Dendritic cell treated with granulocyte-macrophage colony-stimulating factor and Interleukin-4, amounts not matched to agents 40 ng/mL and 50 ng/mL, for 4 days (primary cell): ENCODE results near the gene CAB39L.

Experiments used
- H3K27ac Mint-ChIP-seq: one replicate; pipeline ENCODE4 v1.8.0; 2022; ENCODE audit warnings: mild to moderate bottlenecking, mixed read lengths
- H3K27me3 Mint-ChIP-seq: one replicate; pipeline ENCODE4 v1.8.0; 2022; ENCODE audit warnings: mild to moderate bottlenecking, mixed read lengths
- H3K36me3 Mint-ChIP-seq: one replicate; pipeline ENCODE4 v1.8.0; 2022; ENCODE audit warnings: low read depth, mixed read lengths
- H3K4me1 Mint-ChIP-seq: one replicate; pipeline ENCODE4 v1.8.0; 2022; ENCODE audit warnings: low read depth, mixed read lengths
- H3K4me3 Mint-ChIP-seq: one replicate; pipeline ENCODE4 v1.8.0; 2022; ENCODE audit warnings: mild to moderate bottlenecking, moderate library complexity, mixed read lengths
- H3K9me3 Mint-ChIP-seq: one replicate; pipeline ENCODE4 v1.8.0; 2022; ENCODE audit warnings: mixed read lengths
- intact Hi-C: fragments of 100-400 bp; cut with micrococcal nuclease; formaldehyde crosslinking; loops from one replicate; pipeline ENCODE4 v1.15.0; 2022

CAB39L gene

DNA sequence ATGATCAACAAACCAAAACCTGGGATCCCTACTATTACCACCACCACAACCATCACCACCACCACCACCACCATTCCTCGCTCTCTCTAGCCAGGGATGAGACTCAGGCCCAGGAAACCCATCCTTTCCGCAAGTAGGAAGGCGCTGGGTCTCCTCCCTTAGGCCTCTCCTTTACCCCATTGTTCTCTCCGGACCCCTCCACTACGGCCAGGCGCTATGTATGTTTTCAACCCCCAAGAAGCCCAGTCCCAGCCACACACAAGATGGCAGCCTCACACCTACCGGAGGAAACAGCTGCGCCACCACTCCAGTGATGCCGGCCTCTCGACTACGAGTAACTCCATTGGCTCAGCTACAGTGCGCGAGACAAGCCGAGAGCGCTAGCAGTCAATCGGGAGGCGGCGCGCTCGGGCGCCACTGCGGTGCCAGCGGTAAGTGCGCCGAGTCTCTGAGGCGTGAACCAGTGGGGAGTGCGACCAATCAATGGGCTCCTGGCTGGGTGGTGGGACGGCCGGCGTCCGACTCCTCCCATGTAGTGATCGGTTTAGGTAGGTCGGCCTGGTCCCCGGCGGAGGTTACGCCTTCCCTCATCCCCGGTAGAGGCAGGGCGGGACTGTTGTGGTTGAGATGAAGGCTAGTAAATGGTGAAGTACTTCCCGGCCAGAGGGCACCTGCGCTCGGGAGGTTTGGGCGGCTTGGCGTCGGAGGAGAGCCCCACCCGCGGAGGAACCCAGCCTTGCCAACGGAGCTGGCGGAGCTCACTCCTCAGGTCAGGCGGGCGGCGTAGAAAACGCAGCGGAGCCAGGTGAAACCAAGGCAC, at the start of gene CAB39L, which contains the start of gene SETDB2:
Gene CAB39L, minus strand, starts transcription at position 361 of the 820 bp plus-strand sequence. CDS start 61,154 bp downstream, outside the sequence.
Gene SETDB2, plus strand, starts transcription at position 571 of the 820 bp plus-strand sequence. CDS start 7,620 bp downstream, outside the sequence.
- peaks cover 26% of the 10 kb centered on the region for H3K4me1 Mint-ChIP-seq
- peak within 1 kb of the TSS; percentile 94 for H3K27ac Mint-ChIP-seq
- intact Hi-C loops, result loop anchor here (2.0 kb wide), 1 partner anchor 51 kb away; the partner anchor contains the start of gene PHF11
- H3K9me3 Mint-ChIP-seq, result no peaks in the 10 kb centered on the region
- H3K36me3 Mint-ChIP-seq, result peaks cover 30% of the 10 kb centered on the region
- peak within 1 kb of the TSS; percentile 91 for H3K4me3 Mint-ChIP-seq
- H3K27me3 Mint-ChIP-seq, result no peaks in the 10 kb centered on the region

DNA sequence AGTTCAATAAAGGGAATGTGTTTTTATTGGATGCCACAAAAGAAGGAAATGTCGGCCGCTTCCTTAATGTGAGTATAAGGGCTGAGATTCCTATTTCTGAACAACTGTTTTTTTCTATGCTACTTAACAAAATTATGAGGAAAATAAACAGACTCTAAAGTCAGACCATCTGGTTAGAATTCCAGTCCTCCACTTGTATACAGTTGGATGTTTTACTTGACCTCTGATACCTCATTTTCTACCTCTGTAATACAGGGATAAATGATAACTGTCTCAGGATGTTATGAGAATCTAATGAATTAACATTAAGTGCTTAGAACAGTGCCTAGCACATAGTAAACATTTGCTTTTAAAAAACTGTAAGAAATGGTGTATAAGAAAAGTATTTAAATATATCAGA, 44.7 kb upstream of the CAB39L start:
- Mint-ChIP-seq H3K27ac (no peak overlapping the region), H3K9me3 (no peaks in the 10 kb centered on the region), H3K4me3 (no peak overlapping the region), H3K36me3 (peaks cover 83% of the 10 kb centered on the region), H3K4me1 (no peaks in the 10 kb centered on the region), H3K27me3 (no peaks in the 10 kb centered on the region)
- intact Hi-C loops, result no loop called here

DNA sequence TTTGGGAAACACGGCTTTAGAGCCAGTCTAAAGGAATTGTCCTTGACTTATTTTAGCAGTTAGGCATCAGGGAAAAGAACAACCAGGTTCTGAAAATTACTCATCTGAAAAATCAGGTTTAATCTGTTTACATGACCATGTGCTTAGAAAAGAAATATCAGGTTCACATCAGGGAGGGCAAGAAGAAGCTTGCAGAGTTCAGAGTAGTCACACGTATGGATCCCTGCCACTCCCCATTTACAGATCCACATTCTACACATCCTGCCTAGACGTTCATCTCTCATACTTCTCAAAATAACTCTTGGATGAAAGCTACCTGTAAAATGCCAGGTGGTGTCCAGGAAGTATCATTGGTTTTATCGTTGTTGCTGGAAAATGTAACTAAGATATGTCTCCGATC, 37.9 kb upstream of the CAB39L start:
- H3K4me1 Mint-ChIP-seq, result no peaks in the 10 kb centered on the region
- H3K36me3 Mint-ChIP-seq, result peaks cover 95% of the 10 kb centered on the region
- no peaks in the 10 kb centered on the region for H3K27me3 Mint-ChIP-seq
- H3K9me3 Mint-ChIP-seq, result no peaks in the 10 kb centered on the region
- no peak overlapping the region for H3K27ac Mint-ChIP-seq
- intact Hi-C loops, result no loop called here
- no peak overlapping the region for H3K4me3 Mint-ChIP-seq

DNA sequence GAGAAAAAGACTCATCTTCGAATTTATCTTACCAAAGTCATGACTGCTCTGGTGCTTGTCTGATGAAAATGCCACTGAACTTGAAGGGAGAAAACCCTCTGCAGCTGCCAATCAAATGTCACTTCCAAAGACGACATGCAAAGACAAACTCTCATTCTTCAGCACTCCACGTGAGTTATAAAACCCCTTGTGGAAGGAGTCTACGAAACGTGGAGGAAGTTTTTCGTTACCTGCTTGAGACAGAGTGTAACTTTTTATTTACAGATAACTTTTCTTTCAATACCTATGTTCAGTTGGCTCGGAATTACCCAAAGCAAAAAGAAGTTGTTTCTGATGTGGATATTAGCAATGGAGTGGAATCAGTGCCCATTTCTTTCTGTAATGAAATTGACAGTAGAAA, 32.7 kb upstream of the CAB39L start:
- Mint-ChIP-seq H3K36me3 (peaks cover 84% of the 10 kb centered on the region), H3K27me3 (no peaks in the 10 kb centered on the region), H3K4me3 (no peak overlapping the region), H3K4me1 (peaks cover 6% of the 10 kb centered on the region), H3K27ac (no peak overlapping the region), H3K9me3 (no peaks in the 10 kb centered on the region)
- intact Hi-C loops, result no loop called here

DNA sequence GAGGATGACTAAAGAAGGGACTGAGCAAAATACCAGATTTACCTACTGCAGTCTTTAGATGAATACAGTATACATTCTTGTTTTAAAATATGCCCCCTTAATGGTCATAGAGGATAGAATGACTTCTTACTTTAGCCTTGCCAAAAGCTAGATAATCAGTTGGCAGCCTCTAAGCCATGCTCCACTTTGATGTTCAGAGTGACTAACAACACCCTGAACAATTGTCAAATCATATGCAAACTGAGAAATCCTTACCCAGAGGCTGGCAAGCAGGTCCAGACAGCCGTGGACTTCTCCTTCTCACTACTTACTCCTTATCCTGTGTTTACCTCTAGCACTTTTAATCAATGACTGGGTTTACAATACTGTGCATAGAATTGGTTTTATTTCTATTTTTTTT, 28.3 kb upstream of the CAB39L start:
- no peaks in the 10 kb centered on the region for H3K9me3 Mint-ChIP-seq
- peaks cover 6% of the 10 kb centered on the region for H3K4me1 Mint-ChIP-seq
- H3K4me3 Mint-ChIP-seq, result no peak overlapping the region
- H3K36me3 Mint-ChIP-seq, result peaks cover 79% of the 10 kb centered on the region
- H3K27ac Mint-ChIP-seq, result no peak overlapping the region
- intact Hi-C loops, result no loop called here
- no peaks in the 10 kb centered on the region for H3K27me3 Mint-ChIP-seq

DNA sequence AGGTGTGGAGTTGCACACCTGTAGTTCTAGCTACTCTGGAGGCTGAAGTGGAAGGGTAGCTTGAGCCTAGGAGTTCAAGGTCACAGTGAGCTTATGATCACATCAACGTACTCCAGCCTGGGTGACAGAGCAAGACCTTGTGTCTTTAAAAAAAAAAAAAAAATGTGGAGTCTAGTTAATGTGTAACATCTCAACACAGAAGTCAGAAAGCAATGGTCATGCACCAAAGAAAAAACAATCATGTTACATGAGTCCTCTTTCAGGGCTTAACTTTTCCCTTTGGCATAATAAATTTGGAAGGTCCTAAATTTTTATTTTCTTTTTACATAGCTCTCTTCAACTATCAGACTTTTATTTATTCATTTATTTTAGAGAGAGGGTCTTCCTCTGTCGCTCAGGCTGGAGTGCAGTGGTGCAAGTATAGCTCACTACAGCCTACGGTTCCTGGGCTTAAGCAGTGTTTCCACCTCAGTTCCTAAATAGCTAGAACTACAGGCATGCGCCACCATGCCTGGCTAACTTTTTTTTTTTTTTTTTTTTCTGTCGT, 22.5 kb upstream of the CAB39L start:
- Mint-ChIP-seq H3K27me3 (no peaks in the 10 kb centered on the region), H3K27ac (no peak overlapping the region), H3K9me3 (peaks cover 19% of the 10 kb centered on the region), H3K4me1 (no peaks in the 10 kb centered on the region), H3K4me3 (no peak overlapping the region), H3K36me3 (peaks cover 93% of the 10 kb centered on the region)
- intact Hi-C loops, result no loop called here

DNA sequence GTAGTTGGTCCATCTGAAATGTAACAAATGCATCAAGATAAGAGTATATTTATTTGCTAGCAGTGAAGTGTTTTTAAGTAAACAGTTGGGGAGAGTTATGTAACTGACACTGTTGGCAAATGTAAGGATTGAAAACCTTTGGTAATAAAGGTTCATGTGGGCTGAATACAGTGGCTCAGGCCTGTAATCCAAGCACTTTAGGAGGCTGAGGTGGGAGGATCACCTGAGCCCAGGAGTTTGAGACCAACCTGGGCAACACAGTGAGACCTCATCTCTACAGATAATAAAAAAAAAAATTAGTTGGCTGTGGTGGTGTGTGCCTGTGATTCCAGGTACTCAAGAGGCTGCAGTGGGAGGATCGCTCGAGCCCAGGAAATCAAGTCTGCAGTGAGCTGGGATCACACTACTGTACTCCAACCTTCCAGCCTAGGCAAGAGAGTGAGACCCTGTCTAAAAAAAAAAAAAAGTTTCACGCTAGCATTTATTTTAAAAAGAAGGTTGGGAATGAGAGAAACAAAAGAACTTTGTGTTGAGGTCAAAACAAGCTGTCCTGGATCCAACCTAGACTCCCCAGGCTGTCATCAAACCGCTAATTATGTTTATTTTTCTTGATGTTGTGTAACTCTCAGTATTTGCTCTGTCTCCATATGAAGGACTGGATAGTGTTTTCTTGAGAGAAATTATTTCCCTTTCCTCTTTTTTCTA, 20.9 kb upstream of the CAB39L start:
- H3K36me3 Mint-ChIP-seq, result peaks cover 91% of the 10 kb centered on the region
- no peaks in the 10 kb centered on the region for H3K27me3 Mint-ChIP-seq
- H3K9me3 Mint-ChIP-seq, result peaks cover 19% of the 10 kb centered on the region

DNA sequence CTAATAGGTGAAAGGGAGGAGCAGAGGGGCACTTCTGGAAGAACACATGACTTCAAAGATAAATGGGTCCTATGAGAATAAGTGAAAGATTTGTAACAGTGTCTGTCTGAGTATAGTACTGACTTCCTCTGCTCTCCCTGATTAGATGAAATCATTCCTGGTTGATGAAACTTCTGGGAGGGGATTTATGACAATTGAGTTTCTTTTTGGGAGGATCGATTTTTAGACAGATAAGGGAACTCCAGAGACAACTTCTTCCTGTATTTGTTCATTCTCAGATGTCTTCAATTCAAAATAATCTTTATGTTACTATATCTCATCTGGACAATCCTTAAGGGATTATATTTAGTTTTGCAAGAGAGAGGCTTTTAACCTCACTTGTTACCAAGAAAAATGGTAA, 20.2 kb upstream of the CAB39L start:
- H3K4me1 Mint-ChIP-seq, result no peaks in the 10 kb centered on the region
- H3K4me3 Mint-ChIP-seq, result no peak overlapping the region
- peaks cover 85% of the 10 kb centered on the region for H3K36me3 Mint-ChIP-seq
- peaks cover 19% of the 10 kb centered on the region for H3K9me3 Mint-ChIP-seq
- H3K27ac Mint-ChIP-seq, result no peak overlapping the region
- no peaks in the 10 kb centered on the region for H3K27me3 Mint-ChIP-seq
- intact Hi-C loops, result no loop called here

More for the DNA sequence above, 20.9 kb upstream of the CAB39L start:
- Mint-ChIP-seq H3K4me1 (no peaks in the 10 kb centered on the region), H3K4me3 (no peak overlapping the region), H3K27ac (no peak overlapping the region)
- intact Hi-C loops, result no loop called here

DNA sequence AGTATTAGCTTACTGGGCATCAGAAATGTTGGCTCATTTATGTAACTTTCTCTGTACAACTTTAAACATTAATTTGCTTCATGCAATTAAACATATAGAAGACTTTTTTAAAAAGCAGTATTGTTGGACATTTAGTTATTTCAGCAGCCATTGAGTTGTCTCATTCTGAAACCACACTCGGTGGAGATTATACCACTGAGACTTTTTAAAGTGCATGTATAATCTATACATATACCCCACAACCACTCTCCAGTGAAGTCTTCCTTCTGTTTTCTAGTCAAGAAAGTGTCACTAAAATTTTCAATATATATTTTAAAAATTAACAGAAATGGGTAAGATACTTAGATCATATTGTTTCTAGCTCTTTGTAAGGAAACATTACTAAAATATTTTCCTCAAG, 15.7 kb upstream of the CAB39L start:
- intact Hi-C loops, result no loop called here
- Mint-ChIP-seq H3K4me3 (no peak overlapping the region), H3K4me1 (no peaks in the 10 kb centered on the region), H3K27me3 (no peaks in the 10 kb centered on the region), H3K9me3 (peaks cover 19% of the 10 kb centered on the region), H3K27ac (no peak overlapping the region), H3K36me3 (peaks cover 59% of the 10 kb centered on the region)

DNA sequence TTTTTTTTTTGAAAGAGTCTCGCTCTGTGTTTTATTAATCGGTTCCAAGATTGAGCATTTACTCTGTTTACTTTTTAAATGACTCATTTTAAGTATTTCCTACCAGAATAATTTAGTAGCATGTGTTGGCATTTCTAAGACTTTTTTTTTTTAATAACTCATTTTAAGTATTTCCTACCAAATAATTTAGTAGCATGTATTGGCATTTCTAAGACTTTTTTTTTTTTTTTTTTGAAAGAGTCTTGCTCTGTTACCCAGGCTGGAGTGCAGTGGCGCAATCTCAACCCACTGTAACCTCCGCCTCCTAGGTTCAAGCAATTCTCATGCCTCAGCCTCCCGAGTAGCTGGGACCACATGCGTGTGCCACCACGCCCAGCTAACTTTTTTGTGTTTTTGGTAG, 13.4 kb upstream of the CAB39L start:
- peaks cover 59% of the 10 kb centered on the region for H3K36me3 Mint-ChIP-seq
- H3K27me3 Mint-ChIP-seq, result no peaks in the 10 kb centered on the region
- no peak overlapping the region for H3K27ac Mint-ChIP-seq
- no peaks in the 10 kb centered on the region for H3K4me1 Mint-ChIP-seq
- H3K4me3 Mint-ChIP-seq, result no peak overlapping the region
- intact Hi-C loops, result no loop called here
- H3K9me3 Mint-ChIP-seq, result peaks cover 4% of the 10 kb centered on the region

DNA sequence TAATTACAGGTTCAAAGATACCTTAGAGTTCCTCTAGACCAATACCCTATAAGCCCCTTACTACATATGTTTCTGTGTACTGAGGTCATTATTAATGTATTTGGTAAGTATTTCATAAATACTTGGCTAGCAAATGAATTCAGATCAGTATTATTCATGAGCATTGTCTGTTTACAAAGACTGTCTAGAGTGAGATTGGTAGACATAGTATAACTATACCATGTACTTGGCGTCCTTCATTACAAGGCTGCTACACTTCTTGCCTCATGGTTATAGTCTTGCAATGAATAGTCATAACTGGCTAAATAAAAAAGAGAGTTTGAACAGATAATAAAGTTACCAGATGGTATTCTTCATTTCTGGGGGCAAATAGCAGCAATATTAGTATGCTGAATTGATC, 12.3 kb upstream of the CAB39L start:
- intact Hi-C loops, result no loop called here
- no peak overlapping the region for H3K27ac Mint-ChIP-seq
- no peak overlapping the region for H3K4me3 Mint-ChIP-seq
- H3K9me3 Mint-ChIP-seq, result no peaks in the 10 kb centered on the region
- no peaks in the 10 kb centered on the region for H3K4me1 Mint-ChIP-seq
- H3K27me3 Mint-ChIP-seq, result no peaks in the 10 kb centered on the region
- peaks cover 53% of the 10 kb centered on the region for H3K36me3 Mint-ChIP-seq

DNA sequence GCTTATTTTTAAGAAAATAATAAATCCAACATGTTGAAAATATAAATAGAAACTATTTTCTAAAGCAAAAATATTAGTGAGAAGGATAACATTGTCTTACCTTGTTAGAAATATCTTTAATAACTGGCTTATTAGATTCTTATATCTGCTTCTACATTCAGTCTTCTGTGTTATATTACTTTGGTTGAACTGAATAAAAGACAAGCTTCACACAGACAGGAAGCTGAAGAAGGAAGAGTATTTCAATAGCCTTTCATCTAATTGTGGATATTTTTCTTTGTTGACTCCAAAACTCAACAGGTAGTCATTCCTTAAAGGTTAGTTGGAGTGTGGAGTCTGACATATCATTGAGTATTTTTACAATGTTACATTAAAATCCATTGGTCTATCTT, 11.1 kb upstream of the CAB39L start:
- intact Hi-C loops, result no loop called here
- H3K36me3 Mint-ChIP-seq, result peaks cover 44% of the 10 kb centered on the region
- no peak overlapping the region for H3K27ac Mint-ChIP-seq
- no peaks in the 10 kb centered on the region for H3K9me3 Mint-ChIP-seq
- H3K4me1 Mint-ChIP-seq, result peaks cover 5% of the 10 kb centered on the region
- H3K4me3 Mint-ChIP-seq, result no peak overlapping the region
- H3K27me3 Mint-ChIP-seq, result no peaks in the 10 kb centered on the region

DNA sequence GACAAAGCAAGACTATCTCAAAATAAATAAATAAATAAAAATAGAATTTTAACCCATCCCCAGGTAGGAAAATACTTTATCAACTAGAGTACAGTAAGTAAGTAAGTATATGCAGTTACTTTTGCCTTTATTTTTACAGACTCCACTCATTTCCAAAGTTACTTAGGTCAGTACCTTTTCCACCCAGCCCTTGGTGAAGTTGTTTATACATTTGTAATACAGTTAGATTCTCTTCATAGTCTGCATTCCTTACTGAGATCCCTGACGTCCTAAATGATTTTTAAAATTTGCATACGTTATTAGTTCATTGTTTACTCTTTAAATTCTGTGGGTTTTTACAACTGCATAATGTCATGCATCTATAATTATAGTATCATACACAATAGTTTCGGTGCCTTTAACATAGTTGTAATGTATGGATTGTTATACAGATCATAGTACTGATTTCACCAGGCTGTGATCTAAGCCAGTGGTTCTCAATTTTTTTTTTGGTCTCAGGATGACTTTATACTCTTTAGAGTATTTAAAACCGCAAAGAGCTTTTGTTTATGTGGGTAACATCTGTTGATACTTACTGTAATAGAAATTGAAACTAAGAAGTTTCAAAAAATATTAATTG, 10.6 kb upstream of the CAB39L start:
- Mint-ChIP-seq H3K27me3 (no peaks in the 10 kb centered on the region), H3K36me3 (peaks cover 49% of the 10 kb centered on the region), H3K4me1 (peaks cover 6% of the 10 kb centered on the region), H3K27ac (no peak overlapping the region), H3K4me3 (no peak overlapping the region), H3K9me3 (no peaks in the 10 kb centered on the region)
- intact Hi-C loops, result no loop called here

DNA sequence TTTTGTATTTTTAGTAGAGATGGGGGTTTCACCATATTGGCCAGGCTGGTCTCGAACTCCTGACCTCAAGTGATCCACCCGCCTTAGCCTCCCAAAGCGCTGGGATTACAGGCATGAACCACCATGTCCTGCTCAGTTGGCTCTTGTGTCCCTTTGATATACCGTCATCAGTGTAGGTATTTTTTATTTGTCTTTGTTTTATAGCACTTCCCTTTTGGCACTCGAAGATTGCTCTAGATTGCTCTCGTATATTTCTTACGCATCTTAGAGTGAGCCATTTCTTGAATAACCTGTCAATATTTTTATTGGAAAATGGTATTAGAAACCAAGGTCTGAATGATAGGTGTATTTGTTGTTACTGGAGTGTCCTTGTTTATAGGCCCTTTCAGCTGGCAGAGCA, 9.6 kb upstream of the CAB39L start:
- intact Hi-C loops, result no loop called here
- Mint-ChIP-seq H3K4me3 (no peak overlapping the region), H3K27ac (no peak overlapping the region), H3K36me3 (peaks cover 53% of the 10 kb centered on the region), H3K4me1 (peaks cover 16% of the 10 kb centered on the region), H3K27me3 (no peaks in the 10 kb centered on the region), H3K9me3 (no peaks in the 10 kb centered on the region)
